Lung (tissue), 12 donors: ENCODE measurements around the gene GRIK2. TPM values are rescaled to one million over a fixed set of nuclear protein-coding genes. Genes with fewer than 3 reads are reported as not detected.

ENCODE experiments used
- ATAC-seq: fragments of 200-7000 bp; cut with Tn5 transposase; one replicate; pipeline ENCODE4 v1.9.1; 2020; ENCODE audit warnings: moderate number of reproducible peaks; ENCODE audit not compliant: insufficient read depth, low FRiP score
- DNase-seq, 3 donors: peaks; one replicate each; pipeline ENCODE4 v3.0.0-alpha.2; 2013 to 2017
- H3K27ac ChIP-seq, 2 donors: one replicate each; pipeline ENCODE4 v1.5.1; 2013; ENCODE audit warnings: mild to moderate bottlenecking in 2 of 2, moderate library complexity in 2 of 2, control low read depth in 1 of 2, inconsistent platforms in 1 of 2, low read depth in 1 of 2, low read length in 1 of 2
- H3K27me3 ChIP-seq, 3 donors: one replicate each; pipeline ENCODE4 v1.5.1; 2013; ENCODE audit warnings: low read length in 2 of 3; ENCODE audit not compliant: control insufficient read depth in 3 of 3, insufficient read depth in 3 of 3
- H3K36me3 ChIP-seq, 4 donors: one replicate each; pipeline ENCODE4 v1.5.1; 2013; ENCODE audit warnings: low read length in 4 of 4, mild to moderate bottlenecking in 1 of 4, moderate library complexity in 1 of 4; ENCODE audit not compliant: control insufficient read depth in 4 of 4, insufficient read depth in 4 of 4
- H3K4me1 ChIP-seq, 5 donors: one replicate each; pipeline ENCODE4 v1.5.1; 2013; ENCODE audit warnings: low read length in 5 of 5, mild to moderate bottlenecking in 2 of 5, moderate library complexity in 1 of 5; ENCODE audit not compliant: control insufficient read depth in 5 of 5, insufficient read depth in 5 of 5
- H3K4me3 ChIP-seq: one replicate; pipeline ENCODE4 v1.5.1; 2013; ENCODE audit warnings: mild to moderate bottlenecking, control low read depth, moderate library complexity
- H3K9ac ChIP-seq, 2 donors: one replicate each; pipeline ENCODE4 v1.5.1; 2013; ENCODE audit warnings: low read length in 2 of 2, control low read depth in 1 of 2; ENCODE audit not compliant: insufficient read depth in 1 of 2
- H3K9me3 ChIP-seq, 4 donors: one replicate each; pipeline ENCODE4 v1.5.1; 2013; ENCODE audit warnings: low read length in 3 of 4, mild to moderate bottlenecking in 1 of 4, moderate library complexity in 1 of 4; ENCODE audit not compliant: control insufficient read depth in 4 of 4, insufficient read depth in 3 of 4
- WGBS, 2 donors: extraction: QIAGEN DNeasy Blood & Tissue Kit; methylation state at CpG; one replicate each; pipeline ENCODE4 v1.1.7; 2013; 5-methylcytosine and 5-hydroxymethylcytosine counted together
- polyA plus RNA-seq, 2 donors: library from polyadenylated mRNA; stranded (reverse); fragments of 200-250 nt; gene quantifications; one replicate each; pipeline ENCODE4 v1.2.1, GENCODE V29; 2013
- total RNA-seq, 2 donors: library from RNA; depleted of rRNA in 1 of 2; stranded (reverse); fragments of >200 nt in 1 of 2; gene quantifications; one replicate each; pipeline ENCODE4 v1.2.1, GENCODE V29; 2014 to 2021
- TF ChIP-seq, protein P1 (sequence below): IDR thresholded peaks from 2 replicates; pipeline ENCODE4 v1.5.1; 2012; ENCODE audit warnings: mild to moderate bottlenecking; ENCODE audit errors: control extremely low read depth, extremely low read depth
- donor health status: control.
- donor health status: control.
- donor health status: Bipolar disorder and iron deficiency.
- donor health status: healthy.
- donor health status: DM: yes; HTN: yes; CAD: no.

GRIK2 gene
- total and polyA plus RNA-seq, 4 donors = 0.09 to 5.1 (median 0.67) TPM

DNA sequence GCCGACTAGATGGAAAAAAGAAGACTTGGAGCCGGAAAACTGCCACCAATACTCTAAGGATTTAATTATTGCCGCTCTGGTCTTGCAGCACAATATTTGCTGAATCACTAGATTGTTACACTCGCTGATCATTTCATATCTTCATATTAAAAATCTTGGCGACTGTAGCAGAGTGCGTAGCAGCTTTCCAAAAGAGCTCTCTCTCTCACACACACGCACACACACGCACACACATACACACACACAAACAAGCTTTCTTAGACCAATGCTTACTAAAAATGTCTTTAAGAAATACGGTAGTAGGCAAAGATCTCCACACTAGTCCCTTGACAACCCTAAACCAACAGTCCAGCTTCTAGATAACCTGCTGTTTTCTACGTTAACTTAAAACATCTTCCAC, 7.7 kb downstream of the GRIK2 start:
- Histone ChIP-seq H3K4me1 (peaks cover 0 to 7% (median 2%) of the 10 kb centered on the region in 5 donors), H3K9me3 (peaks cover 0 to 16% (median 0%) of the 10 kb centered on the region in 4 donors), H3K4me3 (no peak overlapping the region), H3K36me3 (no peaks in the 10 kb centered on the region), H3K27me3 (peaks cover 23 to 73% (median 72%) of the 10 kb centered on the region in 3 donors), H3K9ac (no peak overlapping the region), H3K27ac (no peak overlapping the region)
- 39 to 40% methylated on average over 10 of the region's 10 CpGs for WGBS, 2 donors
- DNase-seq = no peak
- TF ChIP-seq, protein P1, sequence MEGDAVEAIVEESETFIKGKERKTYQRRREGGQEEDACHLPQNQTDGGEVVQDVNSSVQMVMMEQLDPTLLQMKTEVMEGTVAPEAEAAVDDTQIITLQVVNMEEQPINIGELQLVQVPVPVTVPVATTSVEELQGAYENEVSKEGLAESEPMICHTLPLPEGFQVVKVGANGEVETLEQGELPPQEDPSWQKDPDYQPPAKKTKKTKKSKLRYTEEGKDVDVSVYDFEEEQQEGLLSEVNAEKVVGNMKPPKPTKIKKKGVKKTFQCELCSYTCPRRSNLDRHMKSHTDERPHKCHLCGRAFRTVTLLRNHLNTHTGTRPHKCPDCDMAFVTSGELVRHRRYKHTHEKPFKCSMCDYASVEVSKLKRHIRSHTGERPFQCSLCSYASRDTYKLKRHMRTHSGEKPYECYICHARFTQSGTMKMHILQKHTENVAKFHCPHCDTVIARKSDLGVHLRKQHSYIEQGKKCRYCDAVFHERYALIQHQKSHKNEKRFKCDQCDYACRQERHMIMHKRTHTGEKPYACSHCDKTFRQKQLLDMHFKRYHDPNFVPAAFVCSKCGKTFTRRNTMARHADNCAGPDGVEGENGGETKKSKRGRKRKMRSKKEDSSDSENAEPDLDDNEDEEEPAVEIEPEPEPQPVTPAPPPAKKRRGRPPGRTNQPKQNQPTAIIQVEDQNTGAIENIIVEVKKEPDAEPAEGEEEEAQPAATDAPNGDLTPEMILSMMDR = no peak
- no peak for ATAC-seq

DNA sequence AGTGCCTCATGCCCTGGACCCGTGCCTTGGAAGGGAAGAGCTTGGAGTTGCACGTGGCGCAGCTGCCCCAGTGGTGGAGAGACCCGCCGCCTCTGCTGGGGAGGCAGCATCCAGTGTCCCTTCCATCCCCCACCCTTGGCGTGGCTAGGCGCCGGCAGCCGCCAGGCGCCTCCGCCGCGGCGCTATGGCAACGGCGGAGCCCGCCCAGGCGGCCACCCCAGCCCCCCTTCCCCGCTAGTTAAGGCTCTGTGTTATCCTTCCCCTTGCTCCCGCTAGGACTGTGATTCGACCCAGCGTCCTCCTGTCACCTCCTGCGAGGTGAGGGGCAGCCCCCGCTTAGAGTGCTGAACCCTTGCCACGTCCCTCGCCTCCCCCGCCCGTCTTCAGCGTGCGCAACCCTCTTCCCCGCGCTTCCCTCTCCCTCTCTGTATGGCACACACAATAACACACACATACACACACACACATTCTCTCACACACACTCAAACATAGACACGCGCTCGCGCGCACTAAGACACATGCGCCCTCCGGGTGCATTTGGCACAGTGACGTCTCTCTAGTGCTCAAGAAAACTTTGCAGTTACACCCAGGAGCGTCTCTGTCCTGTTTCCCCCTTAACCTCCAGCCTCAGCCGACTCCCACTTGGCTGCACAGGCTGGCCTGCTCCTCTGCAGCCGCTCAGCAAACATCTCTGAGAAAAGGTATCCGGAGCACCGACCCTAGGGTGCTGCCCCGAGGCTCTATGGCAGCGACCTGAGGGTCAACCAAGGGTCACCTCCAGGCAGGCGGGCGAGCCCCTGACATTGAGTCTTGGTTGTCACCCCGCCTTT, 8.5 kb downstream of the GRIK2 start:
- no peak overlapping the region for H3K27ac ChIP-seq
- no peak overlapping the region for H3K9ac ChIP-seq
- no peaks in the 10 kb centered on the region for H3K36me3 ChIP-seq
- TF ChIP-seq, protein P1 = no peak
- H3K27me3 ChIP-seq = peaks cover 23 to 73% (median 72%) of the 10 kb centered on the region in 3 donors
- peak; percentile 1 to 30 (median 25) for DNase-seq
- H3K9me3 ChIP-seq = peaks cover 0 to 16% (median 0%) of the 10 kb centered on the region in 4 donors
- no peak overlapping the region for H3K4me3 ChIP-seq
- no peak for ATAC-seq
- H3K4me1 ChIP-seq = peaks cover 0 to 7% (median 2%) of the 10 kb centered on the region in 5 donors
- WGBS, 2 donors = 3 to 5% methylated on average over 47 to 50 of the region's 50 CpGs

DNA sequence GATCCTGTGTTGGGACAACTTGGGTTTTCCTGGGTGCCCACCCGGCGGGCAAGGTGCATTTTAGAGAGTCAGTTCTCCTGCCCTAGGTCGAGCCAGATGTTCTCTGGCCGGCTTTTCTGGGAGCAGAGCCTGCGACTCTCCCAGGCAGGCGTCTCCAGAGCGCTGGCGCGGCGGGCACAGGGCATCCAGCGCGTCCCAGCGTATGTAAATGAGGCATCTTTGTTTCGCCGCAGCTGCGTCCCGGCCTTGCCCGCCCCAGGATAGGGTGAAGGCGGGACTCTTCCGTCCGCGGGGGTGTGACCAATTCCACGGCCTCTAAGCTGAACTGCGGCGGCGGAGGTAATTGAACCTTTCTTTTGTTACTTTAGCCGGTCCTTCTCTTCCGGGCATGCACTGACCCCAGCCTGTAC, 9.1 kb downstream of the GRIK2 start:
- no peak overlapping the region for H3K4me3 ChIP-seq
- peaks cover 0 to 16% (median 0%) of the 10 kb centered on the region in 4 donors for H3K9me3 ChIP-seq
- no peak overlapping the region for H3K27ac ChIP-seq
- WGBS, 2 donors = 2 to 4% methylated on average over 28 of the region's 28 CpGs
- ATAC-seq (no peak), DNase-seq (no peak)
- H3K27me3 ChIP-seq = peaks cover 23 to 73% (median 68%) of the 10 kb centered on the region in 3 donors
- TF ChIP-seq, protein P1 = no peak
- peaks cover 0 to 7% (median 2%) of the 10 kb centered on the region in 5 donors for H3K4me1 ChIP-seq
- no peak overlapping the region for H3K9ac ChIP-seq
- H3K36me3 ChIP-seq = no peaks in the 10 kb centered on the region
